T-cell (primary cell): Measurements from ENCODE around the gene INVS. TPM values are rescaled to one million over a fixed set of nuclear protein-coding genes. Genes with fewer than 3 reads are reported as not detected.

Experiments
- ATAC-seq, 4 experiments: fragments of 200-7000 bp in 3 of 4; fragments of 150-1000 bp in 1 of 4; cut with Tn5 transposase; replicated peaks in 1 of 4; 1 replicate in 3 of 4; 2 replicates in 1 of 4; pipeline ENCODE4 v1.10.0; 2021; ENCODE audit warnings: moderate library complexity in 3 of 4, mild to moderate bottlenecking in 2 of 4, moderate number of reproducible peaks in 1 of 4
- CTCF ChIA-PET, 2 donors: fragments of 300-600 bp; sonication (Branson Sonifier 250); formaldehyde crosslinking; loops; one replicate each; lab custom pipeline; 2022; ENCODE audit warnings: antibody characterized with exemption in 2 of 2; lab: Charles Lee
- POLR2A ChIA-PET, 2 donors: fragments of 300-600 bp; sonication (Branson Sonifier 250); formaldehyde crosslinking; loops; one replicate each; lab custom pipeline; 2022; ENCODE audit warnings: antibody characterized with exemption in 2 of 2; lab: Charles Lee
- DNase-seq, 35 experiments: peaks; one replicate each; pipeline versions ENCODE4 v3.0.0 to v3.0.0-alpha.2; 2013 to 2023
- H3K27ac ChIP-seq: one replicate; pipeline ENCODE4 v1.5.1; 2013; ENCODE audit warnings: low read length
- H3K27me3 ChIP-seq, 2 experiments: replicated peaks in 1 of 2; 1 replicate in 1 of 2; 2 replicates in 1 of 2; pipeline versions ENCODE4 v1.6.1 to v1.7.0; 2013; ENCODE audit warnings: low read length in 1 of 2, mixed read lengths in 1 of 2; ENCODE audit not compliant: control insufficient read depth in 2 of 2, insufficient read depth in 2 of 2; ENCODE audit errors: extremely low read depth in 1 of 2
- H3K36me3 ChIP-seq, 2 donors: 1 replicate in 1 of 2; 2 replicates in 1 of 2; pipeline versions ENCODE4 v1.6.1 to v1.7.0; 2013; ENCODE audit warnings: low read length in 1 of 2; ENCODE audit not compliant: control insufficient read depth in 2 of 2, insufficient read depth in 1 of 2; ENCODE audit errors: extremely low read depth in 1 of 2
- H3K4me1 ChIP-seq, 2 experiments: 1 replicate in 1 of 2; 2 replicates in 1 of 2; pipeline versions ENCODE4 v1.6.1 to v1.7.0; 2013; ENCODE audit warnings: low read length in 2 of 2, mixed read lengths in 1 of 2; ENCODE audit not compliant: insufficient read depth in 2 of 2, control insufficient read depth in 1 of 2; ENCODE audit errors: extremely low read depth in 1 of 2
- H3K4me3 ChIP-seq, 2 donors: 1 replicate in 1 of 2; 2 replicates in 1 of 2; pipeline versions ENCODE4 v1.5.1 to v1.7.0; 2013; ENCODE audit warnings: mild to moderate bottlenecking in 2 of 2, low read length in 1 of 2, moderate library complexity in 1 of 2; ENCODE audit not compliant: control insufficient read depth in 1 of 2; ENCODE audit errors: extremely low read depth in 1 of 2
- H3K9me3 ChIP-seq: 2 replicates; pipeline ENCODE4 v1.7.0; 2013
- H3K27ac Mint-ChIP-seq, 2 donors: one replicate each; pipeline ENCODE4 v1.8.0; 2020 to 2021; ENCODE audit warnings: mild to moderate bottlenecking in 2 of 2, mixed read lengths in 2 of 2
- H3K27me3 Mint-ChIP-seq, 2 donors: one replicate each; pipeline ENCODE4 v1.8.0; 2021 to 2022; ENCODE audit warnings: mixed read lengths in 2 of 2
- H3K36me3 Mint-ChIP-seq: one replicate; pipeline ENCODE4 v1.8.0; 2021; ENCODE audit warnings: mixed read lengths
- H3K4me1 Mint-ChIP-seq, 3 donors: one replicate each; pipeline ENCODE4 v1.8.0; 2020 to 2022; ENCODE audit warnings: mixed read lengths in 3 of 3, mild to moderate bottlenecking in 1 of 3
- H3K4me3 Mint-ChIP-seq, 3 donors: one replicate each; pipeline ENCODE4 v1.8.0; 2020 to 2022; ENCODE audit warnings: mild to moderate bottlenecking in 3 of 3, mixed read lengths in 3 of 3, moderate library complexity in 3 of 3
- H3K9me3 Mint-ChIP-seq, 3 donors: one replicate each; pipeline ENCODE4 v1.8.0; 2020 to 2022; ENCODE audit warnings: mixed read lengths in 3 of 3
- WGBS: methylation state at CpG from one replicate; pipeline ENCODE4 v1.1.5; 2013; ENCODE audit warnings: missing lambda C conversion rate; ENCODE audit not compliant: insufficient coverage; 5-methylcytosine and 5-hydroxymethylcytosine counted together
- total RNA-seq, 35 experiments: library from RNA in 6 of 35; stranded (reverse) in 6 of 35; fragments of 120-200 nt in 1 of 35; gene quantifications; one replicate each; pipeline versions ENCODE4 v1.2.1 to v1.2.4 and lab custom pipeline; 2013 to 2026

Gene INVS
- total RNA-seq, 5 donors from 2014 or later (not counting 1 experiment from before 2014, with no cell fraction given) = 15.6 to 21.6 (median 19.0) TPM

- DNase-seq = no peak
- ChIA-PET POLR2A (no interaction called here), CTCF (interaction anchor here in 1 of 2 donors (0.6 to 1.4 kb wide), 2 partner anchors 13 to 260 kb away, joined by 3 to 5 read pairs; no protein-coding TSS in a partner anchor)
- ATAC-seq = no peak
- Mint-ChIP-seq H3K36me3 (peaks cover 21% of the 10 kb centered on the region), H3K4me1 (peaks cover 64 to 76% (median 71%) of the 10 kb centered on the region in 3 donors), H3K9me3 (no peaks in the 10 kb centered on the region), H3K4me3 (no peak overlapping the region), H3K27me3 (no peaks in the 10 kb centered on the region), H3K27ac (no peak overlapping the region)
- Histone ChIP-seq H3K4me1 (peaks cover 9 to 26% of the 10 kb centered on the region in 2 experiments), H3K27ac (no peak overlapping the region), H3K36me3 (peaks cover 3 to 9% of the 10 kb centered on the region in 2 donors), H3K27me3 (no peaks in the 10 kb centered on the region), H3K4me3 (no peak overlapping the region), H3K9me3 (no peaks in the 10 kb centered on the region)
- 83% methylated on average over 1 of the region's 3 CpGs for WGBS
Observed at GRCh38 chr9:100346836-100347235, 247.8 kb downstream of the INVS start.

GRCh38 chr9:100350188-100350587, 251.1 kb downstream of the INVS start:
- Histone ChIP-seq H3K4me1 (peaks cover 16 to 26% of the 10 kb centered on the region in 2 experiments), H3K4me3 (no peak overlapping the region), H3K36me3 (peaks cover 3 to 4% of the 10 kb centered on the region in 2 donors), H3K27ac (no peak overlapping the region), H3K27me3 (no peaks in the 10 kb centered on the region), H3K9me3 (no peaks in the 10 kb centered on the region)
- ChIA-PET POLR2A (no interaction called here), CTCF (interaction anchor here (1.4 to 2.0 kb wide), 2 partner anchors 25 to 26 kb away, joined by 5 to 9 read pairs; no protein-coding TSS in a partner anchor)
- DNase-seq (peak in 1 of 35 experiments; percentile 5), ATAC-seq (no peak)
- Mint-ChIP-seq H3K4me1 (peaks cover 61 to 72% (median 71%) of the 10 kb centered on the region in 3 donors), H3K36me3 (peaks cover 13% of the 10 kb centered on the region), H3K4me3 (peak overlapping the region; percentile 35 to 95 (median 39)), H3K27ac (no peak overlapping the region), H3K9me3 (peaks cover 0 to 6% (median 0%) of the 10 kb centered on the region in 3 donors), H3K27me3 (no peaks in the 10 kb centered on the region)
- WGBS = 94% methylated on average over 1 of the region's 1 CpG

Other genes starting within 250 kb of the INVS start
- 10 to 100 TPM; 33.5 to 47.5 (median 35.9) TPM for gene STX17, start 192.6 kb upstream of the INVS start, total RNA-seq
- 10 to 100 TPM; 11.3 to 15.1 (median 12.5) TPM for gene ERP44, start 243 bp upstream of the INVS start, total RNA-seq